WERI-Rb-1 (cell line): Measurements from ENCODE around the gene NR1H4.
A peak's percentile ranks its signal among the peaks of the same experiment; 100 is the strongest.

Experiments used
- DNase-seq: peaks from one replicate; pipeline ENCODE4 v3.0.0-alpha.2; 2020
- H3K27ac ChIP-seq: fragments of 250-450 bp; sonication (Bioruptor Pico); 2 replicates; pipeline ENCODE4 v1.5.1; 2020; ENCODE audit warnings: mild to moderate bottlenecking, moderate library complexity
- H3K27me3 ChIP-seq: fragments of 250-450 bp; sonication (Bioruptor Pico); 2 replicates; pipeline ENCODE4 v1.5.1; 2021; ENCODE audit warnings: mild to moderate bottlenecking, low read depth, moderate library complexity; ENCODE audit not compliant: insufficient read depth, severe bottlenecking
- H3K36me3 ChIP-seq: fragments of 250-450 bp; sonication (Bioruptor Pico); 2 replicates; pipeline ENCODE4 v1.5.1; 2020; ENCODE audit warnings: mild to moderate bottlenecking, moderate library complexity
- H3K4me3 ChIP-seq: 2 replicates; pipeline ENCODE4 v1.5.1; 2011; ENCODE audit warnings: low read depth, mild to moderate bottlenecking, control low read depth, low read length
- H3K9me3 ChIP-seq: fragments of 250-450 bp; sonication (Bioruptor Pico); 2 replicates; pipeline ENCODE4 v1.5.1; 2021; ENCODE audit warnings: mild to moderate bottlenecking, moderate library complexity; ENCODE audit not compliant: severe bottlenecking
- CTCF ChIP-seq: IDR thresholded peaks from 2 replicates; pipeline ENCODE4 v1.5.1; 2011; ENCODE audit warnings: low read depth, mild to moderate bottlenecking, control low read depth, inconsistent platforms, low read length

The NR1H4 gene

GRCh38 chr12:100565987-100566545 lies 92.4 kb downstream of the NR1H4 start:
- DNase-seq, result no peak
- Histone ChIP-seq H3K27ac (no peak overlapping the region), H3K9me3 (no peaks in the 10 kb centered on the region), H3K27me3 (no peaks in the 10 kb centered on the region), H3K36me3 (no peaks in the 10 kb centered on the region), H3K4me3 (no peak overlapping the region)
- no peak for TF ChIP-seq CTCF

GRCh38 chr12:100566887-100567637 lies 93.4 kb downstream of the NR1H4 start:
- TF ChIP-seq CTCF, result no peak
- Histone ChIP-seq H3K4me3 (no peak overlapping the region), H3K27me3 (no peaks in the 10 kb centered on the region), H3K27ac (no peak overlapping the region), H3K9me3 (no peaks in the 10 kb centered on the region), H3K36me3 (no peaks in the 10 kb centered on the region)
- DNase-seq, result no peak

- Histone ChIP-seq H3K27me3 (no peaks in the 10 kb centered on the region), H3K4me3 (no peak overlapping the region), H3K27ac (no peak overlapping the region), H3K9me3 (no peaks in the 10 kb centered on the region), H3K36me3 (no peaks in the 10 kb centered on the region)
- DNase-seq, result no peak
- TF ChIP-seq CTCF, result no peak
These were observed 94.3 kb downstream of the NR1H4 start for GRCh38 chr12:100567945-100568344.

- H3K4me3 ChIP-seq, result no peak overlapping the region
- DNase-seq, result no peak
- no peak for TF ChIP-seq CTCF
These were observed 98.5 kb downstream of the NR1H4 start for GRCh38 chr12:100572184-100572583.

GRCh38 chr12:100573292-100574186 lies 99.9 kb downstream of the NR1H4 start, which contains the start of gene GAS2L3:
TSS of gene GAS2L3 (plus strand) at chr12:100573684. CDS start at chr12:100594905, 21,221 bp downstream.
- Histone ChIP-seq H3K27me3 (no peaks in the 10 kb centered on the region), H3K9me3 (no peaks in the 10 kb centered on the region), H3K27ac (peak within 1 kb of the TSS; percentile 90), H3K4me3 (peak within 1 kb of the TSS; percentile 87), H3K36me3 (peaks cover 5% of the 10 kb centered on the region)
- DNase-seq, result peak; percentile 93
- no peak for TF ChIP-seq CTCF

More at GRCh38 chr12:100572184-100572583, 98.5 kb downstream of the NR1H4 start:
- no peak overlapping the region for H3K27ac ChIP-seq
- no peaks in the 10 kb centered on the region for H3K9me3 ChIP-seq
- no peaks in the 10 kb centered on the region for H3K27me3 ChIP-seq
- H3K36me3 ChIP-seq, result peaks cover 3% of the 10 kb centered on the region
